COLO668 (cell line): ENCODE measurements around the gene DYNC1H1.

ENCODE experiments used
- DNase-seq: peaks from one replicate; lab custom pipeline; 2025; ENCODE audit not compliant: unreplicated experiment; lab: John Stamatoyannopoulos, UW

The DYNC1H1 gene

GRCh38 chr14:102029956-102030355 lies 65.6 kb downstream of the DYNC1H1 start:
- DNase-seq, result no peak

DNA sequence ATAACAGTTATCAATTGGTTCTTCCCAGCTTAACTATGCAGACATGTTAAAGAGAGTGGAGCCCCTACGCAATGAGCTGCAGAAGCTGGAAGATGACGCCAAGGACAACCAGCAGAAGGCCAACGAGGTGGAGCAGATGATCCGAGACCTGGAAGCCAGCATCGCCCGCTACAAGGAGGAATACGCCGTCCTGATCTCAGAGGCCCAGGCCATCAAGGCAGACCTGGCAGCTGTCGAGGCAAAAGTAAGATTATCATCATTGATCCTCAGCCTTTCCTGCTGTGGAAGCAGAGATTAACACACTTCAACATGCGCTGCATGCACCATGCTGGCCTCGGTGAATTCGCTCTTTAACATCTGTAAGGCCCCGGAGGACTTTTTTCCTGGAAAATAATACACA lies 68.9 kb downstream of the DYNC1H1 start:
- DNase-seq, result no peak

- DNase-seq, result no peak
These were observed 69.9 kb downstream of the DYNC1H1 start for GRCh38 chr14:102034301-102034700.

- no peak for DNase-seq
These were observed 71.5 kb downstream of the DYNC1H1 start for GRCh38 chr14:102035914-102036313.

DNA sequence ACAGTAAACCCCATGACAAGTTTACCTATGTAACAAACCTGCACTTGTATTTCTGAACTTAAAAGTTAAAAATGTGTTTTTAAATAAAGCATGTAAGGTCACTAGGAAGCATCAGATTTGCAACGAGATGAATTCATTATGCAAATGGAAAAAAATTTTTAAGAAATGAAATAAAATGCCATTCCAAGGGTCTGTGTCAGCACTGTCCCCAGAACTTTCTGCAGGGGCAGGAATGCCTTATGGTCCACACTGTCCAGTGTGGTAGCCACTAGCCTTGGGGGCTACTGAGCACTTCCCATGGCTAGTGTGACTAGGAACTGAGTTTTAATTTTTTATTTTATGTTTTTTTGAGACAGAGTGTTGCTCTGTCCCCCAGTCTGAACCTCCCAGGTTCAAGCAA lies 73.3 kb downstream of the DYNC1H1 start:
- no peak for DNase-seq

DNA sequence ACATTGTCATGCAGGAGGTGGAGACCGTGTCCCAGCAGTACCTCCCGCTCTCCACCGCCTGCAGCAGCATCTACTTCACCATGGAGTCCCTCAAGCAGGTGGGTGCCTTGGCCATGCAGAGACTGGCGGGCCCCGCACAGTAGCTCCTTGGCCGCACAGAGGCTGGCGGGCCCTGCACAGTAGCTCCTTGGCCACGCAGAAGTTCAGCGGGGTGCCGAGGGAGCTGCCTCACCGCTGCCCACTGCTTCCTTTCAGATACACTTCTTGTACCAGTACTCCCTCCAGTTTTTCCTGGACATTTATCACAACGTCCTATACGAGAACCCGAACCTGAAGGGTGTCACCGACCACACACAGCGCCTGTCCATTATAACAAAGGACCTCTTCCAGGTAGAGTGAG lies 74.8 kb downstream of the DYNC1H1 start:
- no peak for DNase-seq

GRCh38 chr14:102040153-102040552 lies 75.8 kb downstream of the DYNC1H1 start:
- DNase-seq, result no peak

DNA sequence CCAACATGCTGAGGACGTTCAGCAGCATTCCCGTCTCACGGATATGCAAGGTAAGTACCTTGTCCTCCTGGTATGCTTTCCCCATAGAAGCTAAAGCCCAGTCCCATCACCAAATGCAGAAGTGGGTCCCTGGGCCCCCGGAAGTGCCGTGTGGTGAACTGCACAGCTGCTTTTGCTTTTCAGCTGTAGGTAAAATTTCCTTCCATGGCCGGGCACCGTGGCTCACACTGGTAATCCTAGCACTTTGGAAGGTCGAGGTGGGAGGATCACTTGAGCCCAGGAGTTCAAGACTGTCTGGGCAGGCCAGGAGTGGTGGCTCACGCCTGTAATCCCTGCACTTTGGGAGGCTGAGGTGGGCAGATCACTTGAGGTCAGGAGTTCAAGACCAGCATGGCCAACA lies 78.3 kb downstream of the DYNC1H1 start:
- no peak for DNase-seq

- DNase-seq, result no peak
These were observed 79.1 kb downstream of the DYNC1H1 start for GRCh38 chr14:102043251-102044025.

DNA sequence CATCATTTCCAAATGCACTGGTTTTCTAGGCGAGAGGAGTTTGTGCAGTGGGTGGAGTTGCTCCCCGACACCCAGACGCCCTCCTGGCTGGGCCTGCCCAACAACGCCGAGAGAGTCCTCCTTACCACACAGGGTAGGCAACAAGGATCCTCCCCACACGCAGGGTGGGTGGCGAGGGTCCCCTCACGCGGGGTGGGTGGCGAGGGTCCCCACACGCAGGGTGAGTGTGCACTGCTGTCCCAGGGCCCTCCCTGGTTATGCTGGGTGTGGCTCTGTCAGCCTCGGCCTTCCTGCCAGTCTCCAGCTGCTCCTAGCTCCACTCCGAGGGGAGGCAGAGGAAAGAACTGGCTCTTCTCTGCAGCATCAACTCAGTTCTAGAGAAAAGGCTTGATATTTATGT lies 80.2 kb downstream of the DYNC1H1 start:
- no peak for DNase-seq

GRCh38 chr14:102046337-102047278 lies 82.2 kb downstream of the DYNC1H1 start:
- peak; percentile 44 for DNase-seq

DNA sequence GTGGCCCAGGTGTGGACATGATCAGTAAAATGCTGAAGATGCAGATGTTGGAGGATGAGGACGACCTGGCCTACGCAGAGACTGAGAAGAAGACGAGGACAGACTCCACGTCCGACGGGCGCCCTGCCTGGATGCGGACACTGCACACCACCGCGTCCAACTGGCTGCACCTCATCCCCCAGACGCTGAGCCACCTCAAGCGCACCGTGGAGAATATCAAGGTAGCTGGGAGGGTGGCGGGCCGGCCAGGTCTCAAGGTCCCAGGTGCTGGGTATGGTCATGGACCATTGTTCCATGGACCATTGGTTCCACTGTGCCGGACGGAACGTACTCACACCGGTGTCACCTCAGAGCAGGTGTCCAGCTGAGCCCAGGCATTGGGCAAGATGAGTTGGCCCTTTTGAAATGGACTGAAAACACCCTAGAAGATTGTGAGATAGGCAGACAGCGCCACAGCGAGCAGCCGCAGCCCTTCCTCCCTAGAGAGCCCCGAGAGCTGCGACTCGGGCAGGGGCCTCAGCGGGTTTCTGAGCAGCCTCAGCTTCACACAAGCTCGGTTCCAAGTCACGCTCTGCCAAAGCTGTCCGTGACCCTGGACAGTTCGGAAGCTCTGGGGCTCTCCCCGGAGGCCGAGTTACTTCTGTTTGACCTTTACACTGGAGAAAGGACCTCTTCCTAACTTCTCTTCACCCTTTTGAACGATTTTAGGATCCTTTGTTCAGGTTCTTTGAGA lies 83.6 kb downstream of the DYNC1H1 start:
- DNase-seq, result no peak

GRCh38 chr14:102049258-102050025 lies 85.1 kb downstream of the DYNC1H1 start:
- DNase-seq, result no peak

- DNase-seq, result no peak
These were observed 85.6 kb downstream of the DYNC1H1 start for GRCh38 chr14:102050026-102050405.

DNA sequence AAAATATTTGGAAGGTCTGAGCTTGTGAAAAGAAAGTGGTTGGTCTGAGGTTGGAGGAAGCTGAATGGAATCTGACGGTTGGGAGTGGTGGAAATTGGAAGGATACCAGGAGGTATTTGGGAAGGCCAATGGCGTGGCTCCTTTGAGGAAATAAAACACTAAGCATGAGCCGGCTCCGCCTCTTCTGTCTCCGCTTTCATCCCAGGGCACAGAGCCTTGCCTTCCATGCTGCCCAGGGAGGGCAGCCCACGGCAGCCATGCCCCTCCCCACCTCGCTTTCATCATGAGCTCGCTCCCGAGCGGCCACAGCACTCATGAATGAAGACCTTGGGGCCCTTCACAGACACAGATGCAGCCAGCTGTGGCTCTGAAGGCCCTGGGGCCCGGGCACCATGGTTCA lies 86.3 kb downstream of the DYNC1H1 start:
- DNase-seq, result no peak

- DNase-seq, result no peak
These were observed 88.1 kb downstream of the DYNC1H1 start for GRCh38 chr14:102052522-102052921.

DNA sequence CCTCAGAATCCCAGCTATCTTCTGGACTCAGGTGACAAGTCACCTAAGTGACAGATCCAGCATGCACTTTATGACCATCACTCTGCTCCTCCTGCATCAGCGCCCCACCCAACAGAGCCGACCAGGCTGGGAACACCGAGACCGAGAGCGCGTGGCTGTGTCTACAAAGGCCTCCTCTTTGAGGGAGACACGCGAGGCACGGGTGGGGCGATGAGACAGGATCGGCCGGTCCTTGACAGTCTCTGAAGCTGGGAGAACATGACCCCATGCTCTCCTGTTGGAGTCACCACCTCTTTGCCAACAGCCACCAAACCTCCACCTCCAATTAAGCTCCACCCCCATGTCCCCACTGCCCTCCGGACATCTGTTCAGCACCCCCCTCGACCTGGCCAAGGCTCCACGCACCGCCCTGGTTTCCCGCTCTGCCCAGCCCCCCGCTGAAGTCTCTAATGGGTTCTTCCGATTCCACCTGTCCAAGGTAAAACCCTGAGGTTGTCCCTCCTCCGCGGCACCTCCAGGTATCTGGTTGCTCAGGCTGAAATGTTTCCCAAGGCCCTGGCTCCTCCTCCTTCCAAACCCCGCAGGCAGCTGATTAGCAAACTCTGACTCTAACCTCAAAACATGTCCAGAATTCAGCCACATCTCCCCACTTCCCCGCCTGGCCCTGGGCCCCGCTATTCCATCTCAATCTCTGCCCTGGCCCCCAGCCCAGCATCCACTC lies 91.0 kb downstream of the DYNC1H1 start:
- no peak for DNase-seq

- no peak for DNase-seq
These were observed 92.5 kb downstream of the DYNC1H1 start for GRCh38 chr14:102056694-102057442.

DNA sequence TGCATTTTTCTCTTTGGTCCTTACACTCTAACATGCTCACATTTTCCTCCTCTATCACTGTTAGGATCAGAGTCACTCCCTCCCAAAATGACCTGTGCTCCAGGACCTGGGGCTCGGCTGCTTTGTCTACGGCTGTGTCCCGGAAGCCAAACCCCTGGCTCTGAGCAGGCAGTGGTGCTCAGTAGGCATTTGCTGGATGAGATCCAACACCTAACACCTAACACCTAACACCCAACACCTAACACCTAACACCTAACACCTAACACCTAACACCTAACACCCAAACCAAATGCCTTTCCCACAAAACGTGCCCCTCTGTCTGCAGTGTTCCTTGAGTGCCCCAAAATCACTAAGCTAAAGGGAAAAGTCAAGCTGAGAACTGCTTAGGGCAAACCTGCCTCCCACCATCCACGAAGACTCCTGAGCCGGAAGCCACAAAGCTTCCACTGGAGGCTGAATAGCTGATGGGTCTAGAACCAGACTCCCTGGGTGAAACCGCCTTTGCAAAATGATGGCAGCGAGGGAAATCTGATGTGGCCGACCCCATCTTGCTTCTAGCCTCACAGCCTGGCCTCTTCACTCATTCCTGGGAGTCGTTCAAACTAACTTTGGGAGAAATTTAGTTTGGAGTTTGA lies 93.2 kb downstream of the DYNC1H1 start:
- no peak for DNase-seq
